Activated CD8-positive, alpha-beta memory T cell treated with anti-CD3 and anti-CD28 coated beads, Interleukin-2, amount 50 U/mL, for 1 hour (primary cell): ENCODE data around the gene CPNE9.

Experiments used
- DNase-seq: peaks from one replicate; pipeline ENCODE4 v3.0.0-alpha.2; 2020; ENCODE audit errors: extremely low read depth

The CPNE9 gene, protein sequence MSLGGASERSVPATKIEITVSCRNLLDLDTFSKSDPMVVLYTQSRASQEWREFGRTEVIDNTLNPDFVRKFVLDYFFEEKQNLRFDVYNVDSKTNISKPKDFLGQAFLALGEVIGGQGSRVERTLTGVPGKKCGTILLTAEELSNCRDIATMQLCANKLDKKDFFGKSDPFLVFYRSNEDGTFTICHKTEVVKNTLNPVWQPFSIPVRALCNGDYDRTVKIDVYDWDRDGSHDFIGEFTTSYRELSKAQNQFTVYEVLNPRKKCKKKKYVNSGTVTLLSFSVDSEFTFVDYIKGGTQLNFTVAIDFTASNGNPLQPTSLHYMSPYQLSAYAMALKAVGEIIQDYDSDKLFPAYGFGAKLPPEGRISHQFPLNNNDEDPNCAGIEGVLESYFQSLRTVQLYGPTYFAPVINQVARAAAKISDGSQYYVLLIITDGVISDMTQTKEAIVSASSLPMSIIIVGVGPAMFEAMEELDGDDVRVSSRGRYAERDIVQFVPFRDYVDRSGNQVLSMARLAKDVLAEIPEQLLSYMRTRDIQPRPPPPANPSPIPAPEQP

GRCh38 chr3:9703736-9704346 is at the start of gene CPNE9:
TSS of gene CPNE9 (plus strand) at chr3:9703833. CDS start at chr3:9703997, 164 bp downstream.
- DNase-seq: no peak

- DNase-seq: no peak
These were observed 43.8 kb upstream of the CPNE9 start for GRCh38 chr3:9659849-9660248.

GRCh38 chr3:9660972-9661371 is 42.7 kb upstream of the CPNE9 start:
- DNase-seq: no peak

DNA sequence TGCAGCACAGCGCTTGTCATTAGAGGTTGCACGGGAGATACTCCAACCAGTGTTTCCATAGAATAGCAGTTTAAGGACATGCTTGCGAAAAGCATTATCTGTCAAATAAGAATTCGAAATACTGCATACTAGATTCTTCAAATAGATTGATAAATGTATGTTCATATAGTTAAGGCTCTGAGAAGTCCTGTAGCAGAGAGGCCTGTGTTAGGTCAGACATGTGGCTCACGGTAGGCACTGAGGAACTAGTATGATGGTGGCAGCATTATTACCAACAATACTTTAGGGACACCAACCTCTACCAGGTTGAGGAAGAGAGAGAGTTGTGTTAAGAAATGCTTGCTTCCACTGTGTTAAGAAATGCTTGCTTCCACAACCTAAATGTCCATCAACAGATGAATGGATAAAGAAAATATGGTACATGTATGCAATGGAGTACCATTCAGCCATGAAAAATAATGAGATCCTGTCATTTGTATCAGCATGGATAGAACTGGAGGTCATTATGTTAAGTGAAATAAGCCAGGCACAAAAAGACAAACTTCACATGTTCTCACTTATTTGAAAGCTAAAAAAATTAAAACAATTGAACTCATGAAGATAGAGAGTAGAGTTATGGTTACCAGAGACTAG is 39.4 kb upstream of the CPNE9 start:
- DNase-seq: no peak

- DNase-seq: no peak
These were observed 36.8 kb upstream of the CPNE9 start for GRCh38 chr3:9666704-9667445.

GRCh38 chr3:9669277-9669676 is 34.4 kb upstream of the CPNE9 start:
- DNase-seq: no peak

DNA sequence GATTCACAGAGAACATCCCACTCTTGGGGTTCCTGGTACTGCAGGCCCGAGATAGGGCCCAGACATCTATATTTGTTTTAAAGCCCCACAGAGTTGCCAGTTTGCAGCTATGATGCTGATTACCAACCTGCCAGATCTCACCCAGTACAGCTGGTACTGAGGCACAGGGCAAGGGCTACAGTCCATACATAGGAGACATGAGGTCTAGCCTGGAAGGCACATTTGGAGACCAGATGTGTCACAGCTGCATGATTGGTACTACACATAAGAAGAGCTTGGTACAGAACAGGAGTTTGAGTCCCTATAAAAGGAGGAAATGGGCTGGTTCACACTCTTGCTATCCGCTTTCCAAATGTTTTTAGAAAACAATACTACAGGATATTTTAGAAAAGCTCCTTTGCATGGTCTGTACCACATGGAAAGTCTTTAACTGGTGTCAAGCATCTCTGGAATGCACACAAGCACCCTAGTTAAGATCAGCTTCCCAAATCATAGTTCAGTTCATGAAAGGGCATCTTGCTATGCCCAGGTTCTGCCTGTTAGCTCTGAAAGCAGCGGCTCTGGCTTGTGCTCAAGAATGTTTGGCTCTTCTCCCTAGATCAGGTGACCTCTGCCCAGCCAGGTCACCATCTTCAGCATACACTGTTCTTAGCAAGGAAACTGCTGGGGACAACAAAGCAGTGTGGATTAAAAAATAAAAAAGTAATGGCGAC is 33.8 kb upstream of the CPNE9 start:
- DNase-seq: no peak

DNA sequence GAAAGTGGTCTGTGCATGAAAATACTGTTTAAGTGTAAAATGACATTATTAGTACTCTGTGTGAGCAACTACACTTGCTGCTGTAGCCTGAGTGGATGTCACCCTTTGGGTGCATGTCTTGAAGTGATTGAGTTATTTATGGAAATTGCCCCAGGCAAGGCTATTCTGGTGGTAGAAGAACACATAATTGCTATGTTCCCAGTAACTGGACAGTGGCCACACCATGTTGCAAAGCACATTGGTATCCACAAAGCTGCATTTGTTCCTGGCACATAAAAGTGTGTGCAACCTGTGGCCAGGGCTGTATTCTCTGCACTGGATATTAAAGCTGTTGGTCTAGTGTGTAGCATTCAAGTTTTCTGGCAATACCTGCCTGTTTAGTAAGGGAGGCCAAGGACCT is 30.6 kb upstream of the CPNE9 start:
- DNase-seq: no peak

GRCh38 chr3:9673752-9674151 is 29.9 kb upstream of the CPNE9 start:
- DNase-seq: no peak

GRCh38 chr3:9675736-9676290 is 27.8 kb upstream of the CPNE9 start:
- DNase-seq: no peak

DNA sequence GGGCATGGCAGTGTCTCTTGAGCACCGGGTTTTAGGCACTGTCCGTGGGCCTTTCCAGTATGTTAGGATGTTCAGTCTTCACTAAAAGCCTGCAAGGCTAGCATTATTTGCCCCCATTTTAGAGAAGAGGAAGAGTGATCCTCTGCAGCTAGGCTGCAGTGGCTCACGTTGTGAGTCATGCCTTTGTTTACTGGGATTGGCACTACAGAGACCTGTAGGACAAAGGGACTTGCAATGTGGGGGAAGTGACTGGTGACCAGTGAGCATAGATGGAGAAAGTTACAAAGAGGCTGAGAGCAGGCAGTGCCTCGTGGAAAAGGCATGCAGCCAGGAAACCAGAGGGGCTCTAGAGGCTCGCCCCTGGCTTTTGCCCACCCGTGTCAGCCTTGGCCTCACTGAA is 26.8 kb upstream of the CPNE9 start:
- DNase-seq: no peak

GRCh38 chr3:9678493-9678892 is 25.1 kb upstream of the CPNE9 start:
- DNase-seq: no peak

DNA sequence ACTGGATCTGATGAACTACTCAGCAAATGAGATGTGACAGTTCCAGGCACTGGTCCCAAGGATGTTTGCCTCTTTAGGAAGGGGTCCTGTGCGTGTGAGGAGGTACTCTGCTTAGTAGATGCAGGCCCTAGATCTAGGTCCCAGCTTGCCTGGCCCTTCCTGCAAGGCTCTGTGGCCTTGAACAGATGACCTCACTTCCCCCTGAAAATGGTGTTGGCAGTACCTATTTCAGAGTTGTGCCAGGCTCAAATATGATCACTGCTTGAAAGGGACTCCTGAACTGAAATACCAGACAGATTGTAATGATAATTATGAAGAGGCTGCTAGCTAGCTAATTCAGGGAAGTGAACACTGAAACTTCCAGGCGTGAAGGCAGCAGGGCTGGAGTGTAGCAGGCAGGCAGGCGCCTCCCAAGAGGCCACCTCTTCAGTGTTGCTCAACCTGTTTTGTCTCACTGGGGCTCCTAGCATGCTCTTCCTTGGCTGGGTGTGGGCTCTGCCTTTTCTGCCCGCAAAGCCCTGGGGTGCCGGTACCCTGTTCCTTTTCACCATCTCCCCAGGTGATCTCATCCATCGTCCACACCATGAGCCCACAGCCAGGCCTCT is 24.1 kb upstream of the CPNE9 start:
- DNase-seq: no peak

DNA sequence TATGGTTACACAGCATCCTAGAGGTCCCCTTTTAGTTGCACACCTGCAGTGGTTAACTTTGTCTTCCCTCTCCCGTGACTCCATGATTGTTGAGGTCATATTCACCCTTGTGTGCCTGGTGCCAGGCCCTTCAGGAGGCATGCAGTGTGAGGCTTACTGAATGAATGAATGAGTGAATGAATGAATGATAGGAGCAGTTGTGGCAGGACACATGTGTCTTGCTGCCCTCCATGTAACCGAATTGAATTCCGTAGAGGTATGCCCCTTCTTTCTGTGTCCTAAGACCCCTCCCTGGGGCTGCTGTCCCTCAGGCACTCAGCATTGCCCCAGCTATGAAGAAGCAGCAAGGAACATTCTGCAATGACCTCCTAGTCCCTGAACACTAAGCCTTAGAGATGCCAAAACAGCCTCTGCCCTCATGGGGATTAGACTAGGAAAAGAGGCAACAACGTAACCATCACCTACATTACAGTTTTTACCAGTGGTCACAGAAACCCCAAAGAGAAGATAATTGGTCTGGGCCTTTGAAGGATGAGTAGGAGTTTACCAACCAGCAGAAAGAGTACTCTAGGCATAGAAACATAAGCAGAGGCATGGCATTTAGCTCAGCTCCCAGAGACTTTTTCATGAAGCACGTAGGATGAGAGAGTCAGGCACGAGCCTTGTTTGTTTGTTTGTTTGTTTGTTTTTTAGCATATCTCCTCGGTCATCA is 22.5 kb upstream of the CPNE9 start:
- no peak for DNase-seq

- DNase-seq: no peak
These were observed 21.9 kb upstream of the CPNE9 start for GRCh38 chr3:9681723-9682081.

DNA sequence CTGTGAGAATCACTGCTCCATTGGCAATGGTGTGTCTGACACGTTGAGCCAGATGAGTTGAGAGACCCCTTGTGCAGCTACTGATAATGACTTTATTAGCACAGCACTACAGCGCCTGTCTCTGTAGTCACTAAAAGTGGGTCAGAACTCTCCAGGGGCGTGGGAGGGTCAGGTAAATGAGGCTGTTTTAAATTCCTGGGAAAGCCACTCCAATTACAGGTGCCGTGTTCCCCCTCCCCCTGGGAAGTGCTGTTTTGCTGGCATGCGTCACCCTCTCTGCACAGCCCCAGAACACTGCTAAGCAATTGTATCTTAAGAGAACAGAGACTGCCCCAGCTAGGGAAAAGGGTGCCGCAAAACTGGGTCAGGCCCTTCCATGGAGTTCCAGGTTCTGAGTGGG is 21.5 kb upstream of the CPNE9 start:
- DNase-seq: no peak

DNA sequence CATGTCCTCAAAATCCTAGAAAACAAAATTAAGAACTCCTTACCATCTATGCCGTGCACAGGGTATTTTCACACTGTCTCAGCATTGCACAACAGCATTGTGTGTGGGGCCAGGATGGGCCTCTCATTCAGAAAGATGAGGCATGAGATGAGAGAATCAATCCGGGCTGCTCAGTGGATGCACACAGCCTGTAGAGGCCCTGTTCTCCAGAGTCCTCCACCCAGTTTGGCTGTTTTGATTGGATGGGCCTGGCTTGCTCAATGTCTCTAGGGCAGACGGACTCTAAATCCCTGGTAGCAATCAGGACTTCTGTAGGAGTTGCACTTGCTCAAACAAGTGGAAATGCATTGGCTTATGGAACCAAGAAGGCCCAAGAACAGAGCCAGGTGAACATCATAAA is 20.2 kb upstream of the CPNE9 start:
- no peak for DNase-seq

GRCh38 chr3:9685216-9686049 is 18.2 kb upstream of the CPNE9 start:
- DNase-seq: no peak

DNA sequence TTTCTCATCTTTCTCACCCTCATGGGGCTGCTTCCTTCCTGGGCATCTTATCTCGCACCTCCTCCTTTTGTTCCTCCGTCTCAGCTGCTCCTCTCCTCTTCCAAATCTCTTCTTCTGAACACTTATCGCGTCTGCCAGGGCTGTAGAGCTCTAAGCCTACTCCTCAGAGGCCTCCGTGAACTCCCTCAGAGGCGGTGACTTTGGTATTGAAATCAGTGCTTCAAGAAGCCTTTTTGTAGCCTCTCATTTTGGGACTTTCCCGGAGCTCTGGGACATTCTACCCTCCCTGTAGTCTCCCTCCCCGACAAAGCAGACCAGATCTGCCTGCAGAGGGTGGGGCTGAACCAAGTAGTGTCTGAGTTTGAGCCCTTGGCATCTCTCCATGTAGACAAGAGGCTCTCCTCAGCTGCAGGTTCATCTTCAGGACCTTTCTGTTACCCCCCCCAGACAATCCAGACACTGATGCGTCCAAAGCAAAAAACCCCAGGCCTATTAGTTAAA is 17.5 kb upstream of the CPNE9 start:
- DNase-seq: no peak
